ENCODE results near the gene DBF4B. TPM values are rescaled to one million over a fixed set of nuclear protein-coding genes. Genes with fewer than 3 reads are reported as not detected.

The DBF4B gene
- total and polyA plus RNA-seq, 4 donors = 0.44 to 4.5 (median 1.0) TPM

DNA sequence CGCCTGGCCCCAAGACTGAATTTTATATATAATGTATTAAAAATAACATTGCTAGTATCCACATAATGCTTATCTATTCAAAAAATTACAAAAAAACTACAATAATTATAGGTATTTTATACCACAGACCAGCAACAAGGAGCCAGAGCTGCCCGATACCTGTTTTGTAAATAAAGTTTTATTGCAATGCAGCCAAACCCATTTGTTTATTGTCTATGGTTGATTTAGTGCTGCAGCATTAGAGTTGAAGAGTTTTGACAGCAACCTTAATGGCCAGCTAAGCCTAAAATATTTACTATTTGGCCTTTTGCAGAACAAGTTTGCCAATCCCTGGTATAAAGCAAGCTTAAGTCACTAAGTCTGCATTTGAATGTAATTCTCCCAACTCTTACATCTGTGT, 46.6 kb upstream of the DBF4B start:
- Histone ChIP-seq H3K27ac (ENCODE audit: low read depth in 1 of 2, low read length in 2 of 2) (no peak overlapping the region), H3K9ac (ENCODE audit: low read depth in 1 of 2, low read length in 2 of 2) (no peak overlapping the region), H3K36me3 (ENCODE audit: control insufficient read depth in 4 of 4, insufficient read depth in 3 of 4, low read depth in 1 of 4, low read length in 3 of 4) (no peaks in the 10 kb centered on the region), H3K9me3 (ENCODE audit: control insufficient read depth in 4 of 4, low read length in 3 of 4) (no peaks in the 10 kb centered on the region), H3K27me3 (ENCODE audit: control insufficient read depth in 4 of 4, insufficient read depth in 4 of 4, low read length in 3 of 4) (peaks cover 0 to 2% (median under 1%) of the 10 kb centered on the region in 4 donors), H3K4me1 (ENCODE audit: control insufficient read depth in 4 of 4, insufficient read depth in 4 of 4, low read length in 3 of 4) (no peaks in the 10 kb centered on the region), H3K4me3 (ENCODE audit: low read depth in 1 of 3, low read length in 3 of 3) (no peak overlapping the region)
- TF ChIP-seq, protein P1, sequence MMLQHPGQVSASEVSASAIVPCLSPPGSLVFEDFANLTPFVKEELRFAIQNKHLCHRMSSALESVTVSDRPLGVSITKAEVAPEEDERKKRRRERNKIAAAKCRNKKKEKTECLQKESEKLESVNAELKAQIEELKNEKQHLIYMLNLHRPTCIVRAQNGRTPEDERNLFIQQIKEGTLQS (IDR thresholded peaks at IDR 0.05) = no peak
- TF ChIP-seq HNF4A (conservative IDR thresholded peaks at IDR 0.05) (no peak), FOXA1 (IDR thresholded peaks at IDR 0.05) (no peak), SP1 (IDR thresholded peaks at IDR 0.05) (no peak), JUND (IDR thresholded peaks at IDR 0.05) (no peak)
- TF ChIP-seq, protein P2, sequence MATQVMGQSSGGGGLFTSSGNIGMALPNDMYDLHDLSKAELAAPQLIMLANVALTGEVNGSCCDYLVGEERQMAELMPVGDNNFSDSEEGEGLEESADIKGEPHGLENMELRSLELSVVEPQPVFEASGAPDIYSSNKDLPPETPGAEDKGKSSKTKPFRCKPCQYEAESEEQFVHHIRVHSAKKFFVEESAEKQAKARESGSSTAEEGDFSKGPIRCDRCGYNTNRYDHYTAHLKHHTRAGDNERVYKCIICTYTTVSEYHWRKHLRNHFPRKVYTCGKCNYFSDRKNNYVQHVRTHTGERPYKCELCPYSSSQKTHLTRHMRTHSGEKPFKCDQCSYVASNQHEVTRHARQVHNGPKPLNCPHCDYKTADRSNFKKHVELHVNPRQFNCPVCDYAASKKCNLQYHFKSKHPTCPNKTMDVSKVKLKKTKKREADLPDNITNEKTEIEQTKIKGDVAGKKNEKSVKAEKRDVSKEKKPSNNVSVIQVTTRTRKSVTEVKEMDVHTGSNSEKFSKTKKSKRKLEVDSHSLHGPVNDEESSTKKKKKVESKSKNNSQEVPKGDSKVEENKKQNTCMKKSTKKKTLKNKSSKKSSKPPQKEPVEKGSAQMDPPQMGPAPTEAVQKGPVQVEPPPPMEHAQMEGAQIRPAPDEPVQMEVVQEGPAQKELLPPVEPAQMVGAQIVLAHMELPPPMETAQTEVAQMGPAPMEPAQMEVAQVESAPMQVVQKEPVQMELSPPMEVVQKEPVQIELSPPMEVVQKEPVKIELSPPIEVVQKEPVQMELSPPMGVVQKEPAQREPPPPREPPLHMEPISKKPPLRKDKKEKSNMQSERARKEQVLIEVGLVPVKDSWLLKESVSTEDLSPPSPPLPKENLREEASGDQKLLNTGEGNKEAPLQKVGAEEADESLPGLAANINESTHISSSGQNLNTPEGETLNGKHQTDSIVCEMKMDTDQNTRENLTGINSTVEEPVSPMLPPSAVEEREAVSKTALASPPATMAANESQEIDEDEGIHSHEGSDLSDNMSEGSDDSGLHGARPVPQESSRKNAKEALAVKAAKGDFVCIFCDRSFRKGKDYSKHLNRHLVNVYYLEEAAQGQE (IDR thresholded peaks at IDR 0.05) = no peak
- no peak for DNase-seq (ENCODE audit: low spot score)
- WGBS = 95% methylated on average over 2 of the region's 2 CpGs

GRCh38 chr17:44663095-44663494, 45.4 kb upstream of the DBF4B start:
- WGBS = 78% methylated on average over 1 of the region's 1 CpG
- Histone ChIP-seq H3K27me3 (ENCODE audit: control insufficient read depth in 4 of 4, insufficient read depth in 4 of 4, low read length in 3 of 4) (no peaks in the 10 kb centered on the region), H3K36me3 (ENCODE audit: control insufficient read depth in 4 of 4, insufficient read depth in 3 of 4, low read depth in 1 of 4, low read length in 3 of 4) (no peaks in the 10 kb centered on the region), H3K27ac (ENCODE audit: low read depth in 1 of 2, low read length in 2 of 2) (no peak overlapping the region), H3K4me1 (ENCODE audit: control insufficient read depth in 4 of 4, insufficient read depth in 4 of 4, low read length in 3 of 4) (no peaks in the 10 kb centered on the region), H3K9me3 (ENCODE audit: control insufficient read depth in 4 of 4, low read length in 3 of 4) (no peaks in the 10 kb centered on the region), H3K9ac (ENCODE audit: low read depth in 1 of 2, low read length in 2 of 2) (no peak overlapping the region), H3K4me3 (ENCODE audit: low read depth in 1 of 3, low read length in 3 of 3) (no peak overlapping the region)
- no peak for TF ChIP-seq RXRA (IDR thresholded peaks at IDR 0.05)
- TF ChIP-seq, protein P2 (IDR thresholded peaks at IDR 0.05) = no peak
- TF ChIP-seq GABPA (IDR thresholded peaks at IDR 0.05 in 1 of 2, conservative IDR thresholded peaks at IDR 0.05 in 1 of 2) = no peak
- TF ChIP-seq, protein P1 (IDR thresholded peaks at IDR 0.05) = no peak
- no peak for TF ChIP-seq RAD21 (IDR thresholded peaks at IDR 0.05)
- TF ChIP-seq HNF4A (conservative IDR thresholded peaks at IDR 0.05) = no peak
- TF ChIP-seq CTCF (IDR thresholded peaks at IDR 0.05; ENCODE audit: low read depth, low read length, missing input control) = no peak
- no peak for TF ChIP-seq SP1 (IDR thresholded peaks at IDR 0.05)
- no peak for TF ChIP-seq YY1 (IDR thresholded peaks at IDR 0.05)
- no peak for TF ChIP-seq FOXA1 (IDR thresholded peaks at IDR 0.05)
- TF ChIP-seq FOXA2 (IDR thresholded peaks at IDR 0.05) = no peak
- TF ChIP-seq, protein P3, sequence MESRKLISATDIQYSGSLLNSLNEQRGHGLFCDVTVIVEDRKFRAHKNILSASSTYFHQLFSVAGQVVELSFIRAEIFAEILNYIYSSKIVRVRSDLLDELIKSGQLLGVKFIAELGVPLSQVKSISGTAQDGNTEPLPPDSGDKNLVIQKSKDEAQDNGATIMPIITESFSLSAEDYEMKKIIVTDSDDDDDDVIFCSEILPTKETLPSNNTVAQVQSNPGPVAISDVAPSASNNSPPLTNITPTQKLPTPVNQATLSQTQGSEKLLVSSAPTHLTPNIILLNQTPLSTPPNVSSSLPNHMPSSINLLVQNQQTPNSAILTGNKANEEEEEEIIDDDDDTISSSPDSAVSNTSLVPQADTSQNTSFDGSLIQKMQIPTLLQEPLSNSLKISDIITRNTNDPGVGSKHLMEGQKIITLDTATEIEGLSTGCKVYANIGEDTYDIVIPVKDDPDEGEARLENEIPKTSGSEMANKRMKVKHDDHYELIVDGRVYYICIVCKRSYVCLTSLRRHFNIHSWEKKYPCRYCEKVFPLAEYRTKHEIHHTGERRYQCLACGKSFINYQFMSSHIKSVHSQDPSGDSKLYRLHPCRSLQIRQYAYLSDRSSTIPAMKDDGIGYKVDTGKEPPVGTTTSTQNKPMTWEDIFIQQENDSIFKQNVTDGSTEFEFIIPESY (IDR thresholded peaks at IDR 0.05) = no peak
- no peak for TF ChIP-seq TAF1 (conservative IDR thresholded peaks at IDR 0.05)
- TF ChIP-seq NR2F2 (IDR thresholded peaks at IDR 0.05) = no peak
- no peak for TF ChIP-seq EGR1 (IDR thresholded peaks at IDR 0.05; ENCODE audit: low read depth in 2 of 2)
- TF ChIP-seq JUND (IDR thresholded peaks at IDR 0.05) = no peak
- DNase-seq (ENCODE audit: low spot score) = no peak

All from liver (tissue), 9 donors.